GM12878 (cell line): ENCODE measurements around the gene COASY.

Experiments
- CEBPB ChIP-seq, 2 experiments: fragments of 150-350 bp in 1 of 2; IDR thresholded peaks; 2 replicates each; pipeline ENCODE4 v1.6.1; 2012 to 2014; ENCODE audit warnings: low read depth in 2 of 2, low read length in 2 of 2, borderline replicate concordance in 1 of 2, inconsistent platforms in 1 of 2
- CHD2 ChIP-seq: IDR thresholded peaks from 2 replicates; pipeline ENCODE4 v1.6.1; 2011; ENCODE audit warnings: low read depth, low read length, improper control_type of control experiment, borderline replicate concordance
- NFYB ChIP-seq: IDR thresholded peaks from 2 replicates; pipeline ENCODE4 v1.6.1; 2011; ENCODE audit warnings: low read depth, mild to moderate bottlenecking, low read length, improper control_type of control experiment, moderate library complexity; ENCODE audit not compliant: insufficient read depth
- PBX3 ChIP-seq: IDR thresholded peaks from 2 replicates; pipeline ENCODE4 v1.6.1; 2011; ENCODE audit warnings: mild to moderate bottlenecking, low read depth, low read length, moderate library complexity; ENCODE audit not compliant: insufficient replicate concordance
- PML ChIP-seq: IDR thresholded peaks from 2 replicates; pipeline ENCODE4 v1.6.1; 2012; ENCODE audit warnings: low read length, inconsistent platforms
- POLR2AphosphoS5 ChIP-seq: IDR thresholded peaks from 2 replicates; pipeline ENCODE4 v1.6.1; 2011; ENCODE audit warnings: mild to moderate bottlenecking, low read length, inconsistent platforms
- RFX5 ChIP-seq: IDR thresholded peaks from 2 replicates; pipeline ENCODE4 v1.6.1; 2011; ENCODE audit warnings: low read depth, low read length, improper control_type of control experiment
- SUPT20H ChIP-seq: IDR thresholded peaks from 2 replicates; pipeline ENCODE4 v1.6.1; 2011; ENCODE audit warnings: low read depth, mild to moderate bottlenecking, low read length, moderate library complexity, borderline replicate concordance; ENCODE audit not compliant: control insufficient read depth
- TAF1 ChIP-seq: IDR thresholded peaks from 2 replicates; pipeline ENCODE4 v1.6.1; 2011; ENCODE audit warnings: mild to moderate bottlenecking, low read depth, low read length, borderline replicate concordance
- TCF12 ChIP-seq: IDR thresholded peaks from 2 replicates; pipeline ENCODE4 v1.6.1; 2011; ENCODE audit warnings: low read depth, mild to moderate bottlenecking, low read length
- ZBTB33 ChIP-seq: fragments of 450-650 bp; IDR thresholded peaks from 2 replicates; pipeline ENCODE4 v1.6.1; 2017; ENCODE audit warnings: mild to moderate bottlenecking
- TF ChIP-seq, protein P1 (sequence below): fragments of 450-650 bp; IDR thresholded peaks from 2 replicates; pipeline ENCODE4 v1.6.1; 2017; ENCODE audit warnings: mild to moderate bottlenecking, moderate library complexity
- TF ChIP-seq, protein P2 (sequence below), 3 experiments: IDR thresholded peaks in 2 of 3; conservative IDR thresholded peaks in 1 of 3; 2 replicates each; pipeline ENCODE4 v1.5.1; 2011; ENCODE audit warnings: low read depth in 3 of 3, low read length in 3 of 3, mild to moderate bottlenecking in 3 of 3, control low read depth in 2 of 3, moderate library complexity in 2 of 3, inconsistent platforms in 1 of 3, mixed read lengths in 1 of 3; ENCODE audit not compliant: control insufficient read depth in 2 of 3, insufficient read depth in 1 of 3; ENCODE audit errors: extremely low read depth in 1 of 3

GRCh38 chr17:42566883-42567573, 5.1 kb downstream of the COASY start, which contains the start of gene MLX:
- TF ChIP-seq PML (no peak), CHD2 (peak; percentile 60; the same call in 1 of the 2 replicates), POLR2AphosphoS5 (peak; percentile 54; the same call in 1 of the 2 replicates), PBX3 (no peak), SUPT20H (no peak), NFYB (peak; percentile 85), TCF12 (0 out of 2 replicates have a peak, but pooled peaks have one; percentile 4), TAF1 (no peak; the same call in 1 of the 2 replicates), RFX5 (no peak), CEBPB (IDR thresholded peaks at IDR 0.05; ENCODE audit: borderline replicate concordance in 1 of 2, low read depth in 2 of 2, low read length in 2 of 2) (no peak), ZBTB33 (no peak)
- TF ChIP-seq, protein P1, sequence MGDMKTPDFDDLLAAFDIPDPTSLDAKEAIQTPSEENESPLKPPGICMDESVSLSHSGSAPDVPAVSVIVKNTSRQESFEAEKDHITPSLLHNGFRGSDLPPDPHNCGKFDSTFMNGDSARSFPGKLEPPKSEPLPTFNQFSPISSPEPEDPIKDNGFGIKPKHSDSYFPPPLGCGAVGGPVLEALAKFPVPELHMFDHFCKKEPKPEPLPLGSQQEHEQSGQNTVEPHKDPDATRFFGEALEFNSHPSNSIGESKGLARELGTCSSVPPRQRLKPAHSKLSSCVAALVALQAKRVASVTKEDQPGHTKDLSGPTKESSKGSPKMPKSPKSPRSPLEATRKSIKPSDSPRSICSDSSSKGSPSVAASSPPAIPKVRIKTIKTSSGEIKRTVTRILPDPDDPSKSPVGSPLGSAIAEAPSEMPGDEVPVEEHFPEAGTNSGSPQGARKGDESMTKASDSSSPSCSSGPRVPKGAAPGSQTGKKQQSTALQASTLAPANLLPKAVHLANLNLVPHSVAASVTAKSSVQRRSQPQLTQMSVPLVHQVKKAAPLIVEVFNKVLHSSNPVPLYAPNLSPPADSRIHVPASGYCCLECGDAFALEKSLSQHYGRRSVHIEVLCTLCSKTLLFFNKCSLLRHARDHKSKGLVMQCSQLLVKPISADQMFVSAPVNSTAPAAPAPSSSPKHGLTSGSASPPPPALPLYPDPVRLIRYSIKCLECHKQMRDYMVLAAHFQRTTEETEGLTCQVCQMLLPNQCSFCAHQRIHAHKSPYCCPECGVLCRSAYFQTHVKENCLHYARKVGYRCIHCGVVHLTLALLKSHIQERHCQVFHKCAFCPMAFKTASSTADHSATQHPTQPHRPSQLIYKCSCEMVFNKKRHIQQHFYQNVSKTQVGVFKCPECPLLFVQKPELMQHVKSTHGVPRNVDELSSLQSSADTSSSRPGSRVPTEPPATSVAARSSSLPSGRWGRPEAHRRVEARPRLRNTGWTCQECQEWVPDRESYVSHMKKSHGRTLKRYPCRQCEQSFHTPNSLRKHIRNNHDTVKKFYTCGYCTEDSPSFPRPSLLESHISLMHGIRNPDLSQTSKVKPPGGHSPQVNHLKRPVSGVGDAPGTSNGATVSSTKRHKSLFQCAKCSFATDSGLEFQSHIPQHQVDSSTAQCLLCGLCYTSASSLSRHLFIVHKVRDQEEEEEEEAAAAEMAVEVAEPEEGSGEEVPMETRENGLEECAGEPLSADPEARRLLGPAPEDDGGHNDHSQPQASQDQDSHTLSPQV = no peak
- TF ChIP-seq, protein P2, sequence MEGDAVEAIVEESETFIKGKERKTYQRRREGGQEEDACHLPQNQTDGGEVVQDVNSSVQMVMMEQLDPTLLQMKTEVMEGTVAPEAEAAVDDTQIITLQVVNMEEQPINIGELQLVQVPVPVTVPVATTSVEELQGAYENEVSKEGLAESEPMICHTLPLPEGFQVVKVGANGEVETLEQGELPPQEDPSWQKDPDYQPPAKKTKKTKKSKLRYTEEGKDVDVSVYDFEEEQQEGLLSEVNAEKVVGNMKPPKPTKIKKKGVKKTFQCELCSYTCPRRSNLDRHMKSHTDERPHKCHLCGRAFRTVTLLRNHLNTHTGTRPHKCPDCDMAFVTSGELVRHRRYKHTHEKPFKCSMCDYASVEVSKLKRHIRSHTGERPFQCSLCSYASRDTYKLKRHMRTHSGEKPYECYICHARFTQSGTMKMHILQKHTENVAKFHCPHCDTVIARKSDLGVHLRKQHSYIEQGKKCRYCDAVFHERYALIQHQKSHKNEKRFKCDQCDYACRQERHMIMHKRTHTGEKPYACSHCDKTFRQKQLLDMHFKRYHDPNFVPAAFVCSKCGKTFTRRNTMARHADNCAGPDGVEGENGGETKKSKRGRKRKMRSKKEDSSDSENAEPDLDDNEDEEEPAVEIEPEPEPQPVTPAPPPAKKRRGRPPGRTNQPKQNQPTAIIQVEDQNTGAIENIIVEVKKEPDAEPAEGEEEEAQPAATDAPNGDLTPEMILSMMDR (IDR thresholded peaks at IDR 0.05 in 2 of 3, conservative IDR thresholded peaks at IDR 0.05 in 1 of 3; ENCODE audit: control insufficient read depth in 2 of 3, extremely low read depth in 1 of 3, insufficient read depth in 1 of 3, low read depth in 3 of 3, low read length in 3 of 3) = no peak
